Measurements from ENCODE around the gene EPAS1. TPM values are rescaled to one million over a fixed set of nuclear protein-coding genes. Genes with fewer than 3 reads are reported as not detected.

The EPAS1 gene
- total RNA-seq, 1 experiment from 2014 or later, result 55.9 TPM

DNA sequence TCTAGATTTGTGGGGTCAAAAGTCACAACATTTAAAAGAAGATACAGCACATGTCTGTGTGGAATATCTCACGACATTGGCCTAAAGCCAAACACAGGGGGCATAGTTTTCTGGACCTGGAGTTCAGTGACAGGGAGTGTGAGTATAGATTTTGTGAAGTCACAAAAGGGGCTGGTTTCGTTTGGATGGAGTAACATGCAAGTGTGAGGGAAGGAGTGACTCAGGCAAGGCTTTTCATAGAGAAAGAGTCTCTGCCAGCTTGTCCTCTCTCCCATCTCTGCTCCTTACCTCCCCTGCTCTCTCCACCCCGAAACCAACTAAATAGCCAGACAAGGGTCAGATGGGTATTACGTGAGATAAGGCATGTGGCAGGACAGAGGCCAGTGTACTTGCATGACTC, 3.7 kb upstream of the EPAS1 start:
- Histone ChIP-seq H3K27ac (ENCODE audit: low read depth, low read length) (no peak overlapping the region), H3K9me3 (ENCODE audit: control insufficient read depth in 1 of 2, insufficient read depth in 1 of 2, low read depth in 1 of 2, low read length in 2 of 2) (no peaks in the 10 kb centered on the region), H3K79me2 (ENCODE audit: insufficient read depth, low read length) (peaks cover 3% of the 10 kb centered on the region; the same call in 1 of the 2 replicates), H4K20me1 (ENCODE audit: insufficient read depth) (no peaks in the 10 kb centered on the region), H3K4me3 (replicated peaks in 1 of 2; ENCODE audit: low read depth in 1 of 2, low read length in 2 of 2) (no peak overlapping the region), H3K27me3 (ENCODE audit: insufficient read depth, low read length) (no peaks in the 10 kb centered on the region), H2AFZ (ENCODE audit: low read depth, low read length, poor library complexity, severe bottlenecking) (no peak overlapping the region), H3K36me3 (ENCODE audit: control insufficient read depth in 1 of 2, insufficient read depth in 2 of 2, low read length in 2 of 2) (no peaks in the 10 kb centered on the region), H3K9ac (ENCODE audit: low read length) (no peak overlapping the region), H3K4me2 (ENCODE audit: low read length) (no peak overlapping the region), H3K9me2 (ENCODE audit: insufficient read depth) (no peaks in the 10 kb centered on the region), H3K4me1 (ENCODE audit: control insufficient read depth in 1 of 2, insufficient read depth in 2 of 2, low read length in 2 of 2) (peaks cover 5 to 17% of the 10 kb centered on the region in 2 experiments; a peak in 3 of 4 replicates)
- POLR2A ChIA-PET, result no interaction called here
- no peak for TF ChIP-seq FOSL1 (IDR thresholded peaks at IDR 0.05; ENCODE audit: low read depth)
- TF ChIP-seq, protein P1, sequence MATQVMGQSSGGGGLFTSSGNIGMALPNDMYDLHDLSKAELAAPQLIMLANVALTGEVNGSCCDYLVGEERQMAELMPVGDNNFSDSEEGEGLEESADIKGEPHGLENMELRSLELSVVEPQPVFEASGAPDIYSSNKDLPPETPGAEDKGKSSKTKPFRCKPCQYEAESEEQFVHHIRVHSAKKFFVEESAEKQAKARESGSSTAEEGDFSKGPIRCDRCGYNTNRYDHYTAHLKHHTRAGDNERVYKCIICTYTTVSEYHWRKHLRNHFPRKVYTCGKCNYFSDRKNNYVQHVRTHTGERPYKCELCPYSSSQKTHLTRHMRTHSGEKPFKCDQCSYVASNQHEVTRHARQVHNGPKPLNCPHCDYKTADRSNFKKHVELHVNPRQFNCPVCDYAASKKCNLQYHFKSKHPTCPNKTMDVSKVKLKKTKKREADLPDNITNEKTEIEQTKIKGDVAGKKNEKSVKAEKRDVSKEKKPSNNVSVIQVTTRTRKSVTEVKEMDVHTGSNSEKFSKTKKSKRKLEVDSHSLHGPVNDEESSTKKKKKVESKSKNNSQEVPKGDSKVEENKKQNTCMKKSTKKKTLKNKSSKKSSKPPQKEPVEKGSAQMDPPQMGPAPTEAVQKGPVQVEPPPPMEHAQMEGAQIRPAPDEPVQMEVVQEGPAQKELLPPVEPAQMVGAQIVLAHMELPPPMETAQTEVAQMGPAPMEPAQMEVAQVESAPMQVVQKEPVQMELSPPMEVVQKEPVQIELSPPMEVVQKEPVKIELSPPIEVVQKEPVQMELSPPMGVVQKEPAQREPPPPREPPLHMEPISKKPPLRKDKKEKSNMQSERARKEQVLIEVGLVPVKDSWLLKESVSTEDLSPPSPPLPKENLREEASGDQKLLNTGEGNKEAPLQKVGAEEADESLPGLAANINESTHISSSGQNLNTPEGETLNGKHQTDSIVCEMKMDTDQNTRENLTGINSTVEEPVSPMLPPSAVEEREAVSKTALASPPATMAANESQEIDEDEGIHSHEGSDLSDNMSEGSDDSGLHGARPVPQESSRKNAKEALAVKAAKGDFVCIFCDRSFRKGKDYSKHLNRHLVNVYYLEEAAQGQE (IDR thresholded peaks at IDR 0.05; ENCODE audit: low read depth), result no peak
- TF ChIP-seq, protein P2, sequence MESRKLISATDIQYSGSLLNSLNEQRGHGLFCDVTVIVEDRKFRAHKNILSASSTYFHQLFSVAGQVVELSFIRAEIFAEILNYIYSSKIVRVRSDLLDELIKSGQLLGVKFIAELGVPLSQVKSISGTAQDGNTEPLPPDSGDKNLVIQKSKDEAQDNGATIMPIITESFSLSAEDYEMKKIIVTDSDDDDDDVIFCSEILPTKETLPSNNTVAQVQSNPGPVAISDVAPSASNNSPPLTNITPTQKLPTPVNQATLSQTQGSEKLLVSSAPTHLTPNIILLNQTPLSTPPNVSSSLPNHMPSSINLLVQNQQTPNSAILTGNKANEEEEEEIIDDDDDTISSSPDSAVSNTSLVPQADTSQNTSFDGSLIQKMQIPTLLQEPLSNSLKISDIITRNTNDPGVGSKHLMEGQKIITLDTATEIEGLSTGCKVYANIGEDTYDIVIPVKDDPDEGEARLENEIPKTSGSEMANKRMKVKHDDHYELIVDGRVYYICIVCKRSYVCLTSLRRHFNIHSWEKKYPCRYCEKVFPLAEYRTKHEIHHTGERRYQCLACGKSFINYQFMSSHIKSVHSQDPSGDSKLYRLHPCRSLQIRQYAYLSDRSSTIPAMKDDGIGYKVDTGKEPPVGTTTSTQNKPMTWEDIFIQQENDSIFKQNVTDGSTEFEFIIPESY (IDR thresholded peaks at IDR 0.05; ENCODE audit: extremely low read depth, insufficient replicate concordance, low read length), result no peak
- no peak for TF ChIP-seq SP1 (IDR thresholded peaks at IDR 0.05; ENCODE audit: low read depth)
- TF ChIP-seq POLR2A (IDR thresholded peaks at IDR 0.05; ENCODE audit: borderline replicate concordance, extremely low read depth, insufficient read depth, insufficient read length), result no peak
- no peak for TF ChIP-seq EZH2 (IDR thresholded peaks at IDR 0.05)
- TF ChIP-seq CEBPB (IDR thresholded peaks at IDR 0.05; ENCODE audit: low read depth), result no peak
- TF ChIP-seq EGR1 (IDR thresholded peaks at IDR 0.05; ENCODE audit: low read depth), result no peak
- TF ChIP-seq JUND (IDR thresholded peaks at IDR 0.05), result no peak
- TF ChIP-seq YY1 (IDR thresholded peaks at IDR 0.05; ENCODE audit: extremely low read depth, insufficient replicate concordance, low read depth, low read length), result no peak
- TF ChIP-seq, protein P3, sequence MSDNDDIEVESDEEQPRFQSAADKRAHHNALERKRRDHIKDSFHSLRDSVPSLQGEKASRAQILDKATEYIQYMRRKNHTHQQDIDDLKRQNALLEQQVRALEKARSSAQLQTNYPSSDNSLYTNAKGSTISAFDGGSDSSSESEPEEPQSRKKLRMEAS (IDR thresholded peaks at IDR 0.05), result no peak
- no peak for TF ChIP-seq SIN3A (IDR thresholded peaks at IDR 0.05; ENCODE audit: low read depth)
- no peak for TF ChIP-seq ZFX (IDR thresholded peaks at IDR 0.05)
- TF ChIP-seq SRF (IDR thresholded peaks at IDR 0.05; ENCODE audit: low read depth), result no peak
- TF ChIP-seq, protein P4, sequence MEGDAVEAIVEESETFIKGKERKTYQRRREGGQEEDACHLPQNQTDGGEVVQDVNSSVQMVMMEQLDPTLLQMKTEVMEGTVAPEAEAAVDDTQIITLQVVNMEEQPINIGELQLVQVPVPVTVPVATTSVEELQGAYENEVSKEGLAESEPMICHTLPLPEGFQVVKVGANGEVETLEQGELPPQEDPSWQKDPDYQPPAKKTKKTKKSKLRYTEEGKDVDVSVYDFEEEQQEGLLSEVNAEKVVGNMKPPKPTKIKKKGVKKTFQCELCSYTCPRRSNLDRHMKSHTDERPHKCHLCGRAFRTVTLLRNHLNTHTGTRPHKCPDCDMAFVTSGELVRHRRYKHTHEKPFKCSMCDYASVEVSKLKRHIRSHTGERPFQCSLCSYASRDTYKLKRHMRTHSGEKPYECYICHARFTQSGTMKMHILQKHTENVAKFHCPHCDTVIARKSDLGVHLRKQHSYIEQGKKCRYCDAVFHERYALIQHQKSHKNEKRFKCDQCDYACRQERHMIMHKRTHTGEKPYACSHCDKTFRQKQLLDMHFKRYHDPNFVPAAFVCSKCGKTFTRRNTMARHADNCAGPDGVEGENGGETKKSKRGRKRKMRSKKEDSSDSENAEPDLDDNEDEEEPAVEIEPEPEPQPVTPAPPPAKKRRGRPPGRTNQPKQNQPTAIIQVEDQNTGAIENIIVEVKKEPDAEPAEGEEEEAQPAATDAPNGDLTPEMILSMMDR (IDR thresholded peaks at IDR 0.05 in 2 of 3, conservative IDR thresholded peaks at IDR 0.05 in 1 of 3; ENCODE audit: borderline replicate concordance in 1 of 3, insufficient read depth in 1 of 3, low read depth in 2 of 3, low read length in 2 of 3), result no peak
- TF ChIP-seq, protein P5, sequence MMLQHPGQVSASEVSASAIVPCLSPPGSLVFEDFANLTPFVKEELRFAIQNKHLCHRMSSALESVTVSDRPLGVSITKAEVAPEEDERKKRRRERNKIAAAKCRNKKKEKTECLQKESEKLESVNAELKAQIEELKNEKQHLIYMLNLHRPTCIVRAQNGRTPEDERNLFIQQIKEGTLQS (IDR thresholded peaks at IDR 0.05), result no peak
- no peak for TF ChIP-seq EZH2phosphoT487 (IDR thresholded peaks at IDR 0.05; ENCODE audit: borderline replicate concordance)
- no TSS peak for BruUV-seq (replicated peaks)
- intact Hi-C loops (cut with micrococcal nuclease), result no loop called here
- RAD21 ChIA-PET (ENCODE audit: low non-redundant PET in 1 of 2, low total read pairs in 2 of 2, uncharacterized antibody in 2 of 2, unreplicated experiment in 2 of 2), result no interaction called here
- CTCF ChIA-PET, result interaction anchor here (1.0 to 1.7 kb wide), 3 partner anchors 176 to 283 kb away, joined by 3 to 16 read pairs (median 3); no protein-coding TSS in a partner anchor
- no peak for DNase-seq (ENCODE audit: low read depth, low spot score)
- ATAC-seq, result no peak

All from HCT116 (cell line).